ENCODE results near the gene MAPKAP1.

The MAPKAP1 gene

DNA sequence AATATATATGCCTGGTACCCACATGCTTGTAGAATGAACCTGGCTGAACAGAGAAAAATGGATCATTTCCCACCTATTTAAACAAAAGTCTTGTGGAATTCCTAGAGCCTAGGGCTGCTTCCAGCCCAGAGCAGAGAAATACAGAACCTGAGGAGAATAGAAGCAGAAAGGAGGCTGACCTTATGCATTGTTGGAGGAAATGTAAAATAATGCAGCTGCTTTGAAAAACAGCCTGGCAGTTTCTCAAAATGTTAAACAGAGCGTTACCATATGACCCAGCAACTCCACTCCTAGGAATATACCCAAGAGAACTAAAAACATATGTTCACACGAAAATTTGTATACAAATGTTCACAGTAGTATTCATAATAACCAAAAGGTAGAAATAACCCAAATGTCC, 15.1 kb downstream of the MAPKAP1 start:
- no peaks in the 10 kb centered on the region for H3F3A ChIP-seq (ENCODE audit: insufficient read depth, low read length)
- H3K9me2 ChIP-seq (ENCODE audit: low read depth, low read length), result no peaks in the 10 kb centered on the region
- H4K20me1 ChIP-seq (ENCODE audit: insufficient read depth, low read length), result 0 out of 2 replicates have a peak, but pooled peaks cover 3% of the 10 kb centered on the region
- peaks cover 33% of the 10 kb centered on the region for H3K4me1 ChIP-seq (ENCODE audit: insufficient read depth, low read length, severe bottlenecking)
- no peaks in the 10 kb centered on the region for H3K27me3 ChIP-seq (ENCODE audit: insufficient read depth, low read length)
- TF ChIP-seq, protein P1, sequence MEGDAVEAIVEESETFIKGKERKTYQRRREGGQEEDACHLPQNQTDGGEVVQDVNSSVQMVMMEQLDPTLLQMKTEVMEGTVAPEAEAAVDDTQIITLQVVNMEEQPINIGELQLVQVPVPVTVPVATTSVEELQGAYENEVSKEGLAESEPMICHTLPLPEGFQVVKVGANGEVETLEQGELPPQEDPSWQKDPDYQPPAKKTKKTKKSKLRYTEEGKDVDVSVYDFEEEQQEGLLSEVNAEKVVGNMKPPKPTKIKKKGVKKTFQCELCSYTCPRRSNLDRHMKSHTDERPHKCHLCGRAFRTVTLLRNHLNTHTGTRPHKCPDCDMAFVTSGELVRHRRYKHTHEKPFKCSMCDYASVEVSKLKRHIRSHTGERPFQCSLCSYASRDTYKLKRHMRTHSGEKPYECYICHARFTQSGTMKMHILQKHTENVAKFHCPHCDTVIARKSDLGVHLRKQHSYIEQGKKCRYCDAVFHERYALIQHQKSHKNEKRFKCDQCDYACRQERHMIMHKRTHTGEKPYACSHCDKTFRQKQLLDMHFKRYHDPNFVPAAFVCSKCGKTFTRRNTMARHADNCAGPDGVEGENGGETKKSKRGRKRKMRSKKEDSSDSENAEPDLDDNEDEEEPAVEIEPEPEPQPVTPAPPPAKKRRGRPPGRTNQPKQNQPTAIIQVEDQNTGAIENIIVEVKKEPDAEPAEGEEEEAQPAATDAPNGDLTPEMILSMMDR (IDR thresholded peaks at IDR 0.05; ENCODE audit: low read length), result no peak
- no peak for TF ChIP-seq EZH2 (IDR thresholded peaks at IDR 0.05; ENCODE audit: borderline replicate concordance, low read length)
- H3K4me2 ChIP-seq (ENCODE audit: low read length), result no peak overlapping the region; the same call in 1 of the 2 replicates
- no peak overlapping the region for H2AFZ ChIP-seq (ENCODE audit: low read length)
- H3K9me3 ChIP-seq (ENCODE audit: low read length), result no peaks in the 10 kb centered on the region
- H3K9ac ChIP-seq (ENCODE audit: low read length), result no peak overlapping the region
- peak overlapping the region; percentile 19 for H3K27ac ChIP-seq (ENCODE audit: low read depth, low read length, poor library complexity, severe bottlenecking)
- no peak overlapping the region for H3K4me3 ChIP-seq (ENCODE audit: low read depth, low read length, poor library complexity, severe bottlenecking)
- peaks cover 59% of the 10 kb centered on the region for H3K79me2 ChIP-seq (ENCODE audit: insufficient read depth, low read length)
- 0 out of 2 replicates have a peak, but pooled peaks cover 4% of the 10 kb centered on the region for H3K36me3 ChIP-seq (ENCODE audit: insufficient read depth, low read length)

DNA sequence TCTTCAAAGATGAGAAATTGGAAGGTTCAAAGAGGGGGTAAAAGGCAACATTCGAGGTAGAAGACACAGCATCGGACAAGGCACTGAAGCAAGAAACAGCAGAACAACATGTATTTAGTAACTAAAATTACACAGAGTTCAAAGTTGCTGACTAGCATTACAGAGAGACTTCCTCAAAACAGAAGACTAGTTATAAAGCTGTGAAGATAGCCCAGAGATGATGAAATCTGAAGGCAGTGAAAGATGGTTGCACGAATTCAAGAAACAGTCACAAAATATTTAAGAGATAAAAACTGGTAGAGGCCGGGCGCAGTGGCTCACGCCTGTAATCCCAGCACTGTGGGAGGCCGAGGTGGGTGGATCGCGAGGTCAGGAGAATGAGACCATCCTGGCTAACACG, 16.3 kb downstream of the MAPKAP1 start:
- peak overlapping the region; percentile 17; the same call in 1 of the 2 replicates for H3K4me2 ChIP-seq (ENCODE audit: low read length)
- no peaks in the 10 kb centered on the region for H3K9me3 ChIP-seq (ENCODE audit: low read length)
- no peak overlapping the region for H2AFZ ChIP-seq (ENCODE audit: low read length)
- H3K36me3 ChIP-seq (ENCODE audit: insufficient read depth, low read length), result 0 out of 2 replicates have a peak, but pooled peaks cover 4% of the 10 kb centered on the region
- H3F3A ChIP-seq (ENCODE audit: insufficient read depth, low read length), result no peaks in the 10 kb centered on the region
- H4K20me1 ChIP-seq (ENCODE audit: insufficient read depth, low read length), result no peaks in the 10 kb centered on the region
- H3K4me1 ChIP-seq (ENCODE audit: insufficient read depth, low read length, severe bottlenecking), result peaks cover 24% of the 10 kb centered on the region
- H3K9ac ChIP-seq (ENCODE audit: low read length), result 0 out of 2 replicates have a peak overlapping the region, but pooled peaks have one; percentile 1
- peaks cover 48% of the 10 kb centered on the region for H3K79me2 ChIP-seq (ENCODE audit: insufficient read depth, low read length)
- TF ChIP-seq EZH2 (IDR thresholded peaks at IDR 0.05; ENCODE audit: borderline replicate concordance, low read length), result no peak
- TF ChIP-seq, protein P1 (IDR thresholded peaks at IDR 0.05; ENCODE audit: low read length), result no peak
- no peaks in the 10 kb centered on the region for H3K27me3 ChIP-seq (ENCODE audit: insufficient read depth, low read length)
- no peak overlapping the region for H3K4me3 ChIP-seq (ENCODE audit: low read depth, low read length, poor library complexity, severe bottlenecking)
- peak overlapping the region; percentile 56 for H3K27ac ChIP-seq (ENCODE audit: low read depth, low read length, poor library complexity, severe bottlenecking)
- H3K9me2 ChIP-seq (ENCODE audit: low read depth, low read length), result no peaks in the 10 kb centered on the region

GRCh38 chr9:125687163-125687863, 19.7 kb downstream of the MAPKAP1 start:
- H3K27me3 ChIP-seq (ENCODE audit: insufficient read depth, low read length), result no peaks in the 10 kb centered on the region
- TF ChIP-seq EZH2 (IDR thresholded peaks at IDR 0.05; ENCODE audit: borderline replicate concordance, low read length), result no peak
- TF ChIP-seq, protein P1 (IDR thresholded peaks at IDR 0.05; ENCODE audit: low read length), result no peak
- H3K4me3 ChIP-seq (ENCODE audit: low read depth, low read length, poor library complexity, severe bottlenecking), result no peak overlapping the region
- H3K9ac ChIP-seq (ENCODE audit: low read length), result no peak overlapping the region
- H3K4me2 ChIP-seq (ENCODE audit: low read length), result no peak overlapping the region
- peaks cover 27% of the 10 kb centered on the region for H3K79me2 ChIP-seq (ENCODE audit: insufficient read depth, low read length)
- no peaks in the 10 kb centered on the region for H3K9me2 ChIP-seq (ENCODE audit: low read depth, low read length)
- H3K4me1 ChIP-seq (ENCODE audit: insufficient read depth, low read length, severe bottlenecking), result peaks cover 24% of the 10 kb centered on the region
- no peak overlapping the region for H2AFZ ChIP-seq (ENCODE audit: low read length)
- no peaks in the 10 kb centered on the region for H3K36me3 ChIP-seq (ENCODE audit: insufficient read depth, low read length)
- no peaks in the 10 kb centered on the region for H4K20me1 ChIP-seq (ENCODE audit: insufficient read depth, low read length)
- H3K9me3 ChIP-seq (ENCODE audit: low read length), result no peaks in the 10 kb centered on the region
- H3F3A ChIP-seq (ENCODE audit: insufficient read depth, low read length), result no peaks in the 10 kb centered on the region
- no peak overlapping the region for H3K27ac ChIP-seq (ENCODE audit: low read depth, low read length, poor library complexity, severe bottlenecking)
